OCI-LY3 (cell line): ENCODE results near the gene STUB1.

ENCODE experiments used
- CTCF ChIP-seq: fragments of 200-600, 300-600 bp; sonication (generic); IDR thresholded peaks from 2 replicates; pipeline ENCODE4 v1.5.1; 2014; ENCODE audit warnings: antibody characterized with exemption, low read length, low read depth
- EZH2phosphoT487 ChIP-seq: fragments of 200-600 bp; shearing (Covaris generic); IDR thresholded peaks from 2 replicates; pipeline ENCODE4 v1.6.1; 2018; ENCODE audit warnings: antibody characterized with exemption, mixed run types, low read depth

- TF ChIP-seq CTCF (no peak), EZH2phosphoT487 (no peak)
Measured at GRCh38 chr16:649631-650030, 30.6 kb upstream of the STUB1 start.
